Islet of Langerhans (tissue), 1 donor: Measurements from ENCODE around the gene MS4A1.
"Not testable (repeated sequence)": the region's sequence is repeated elsewhere in the genome, so short reads cannot be mapped to it uniquely, and the experiment has no call there.

ENCODE experiments used
- FAIRE-seq: peaks from one replicate; lab custom pipeline; 2011; peaks lifted over from hg19 to GRCh38; lab: Jason Lieb, UNC

Gene MS4A1

GRCh38 chr11:60455531-60456042 is at the start of gene MS4A1:
TSS of gene MS4A1 (plus strand) at chr11:60455847. CDS start at chr11:60462375, 6,528 bp downstream.
- FAIRE-seq: no peak

GRCh38 chr11:60420015-60420414 is 35.6 kb upstream of the MS4A1 start:
- FAIRE-seq: no peak

- no peak for FAIRE-seq
These were observed 33.0 kb upstream of the MS4A1 start for GRCh38 chr11:60422609-60423008.

GRCh38 chr11:60428517-60428916 is 27.1 kb upstream of the MS4A1 start:
- no peak for FAIRE-seq

- FAIRE-seq: no peak
These were observed 26.4 kb upstream of the MS4A1 start, which contains the start of gene MS4A5 for GRCh38 chr11:60429272-60429671. TSS of gene MS4A5 (plus strand) at chr11:60429572. CDS start at chr11:60429675, 103 bp downstream.

- FAIRE-seq: no peak
These were observed 24.4 kb upstream of the MS4A1 start for GRCh38 chr11:60431251-60431650.

GRCh38 chr11:60433401-60433800 is 22.2 kb upstream of the MS4A1 start:
- FAIRE-seq: no peak

- no peak for FAIRE-seq
These were observed 8.6 kb upstream of the MS4A1 start for GRCh38 chr11:60447070-60447469.

- FAIRE-seq: no peak
These were observed 7.8 kb upstream of the MS4A1 start for GRCh38 chr11:60447846-60448245.

GRCh38 chr11:60451185-60451584 is 4.5 kb upstream of the MS4A1 start:
- not testable (repeated sequence) for FAIRE-seq

- FAIRE-seq: no peak
These were observed 1.4 kb upstream of the MS4A1 start for GRCh38 chr11:60454212-60454611.

GRCh38 chr11:60457576-60457975 is 1.9 kb downstream of the MS4A1 start:
- no peak for FAIRE-seq

- no peak for FAIRE-seq
These were observed 3.7 kb downstream of the MS4A1 start for GRCh38 chr11:60459345-60459744.

GRCh38 chr11:60468829-60469228 is 13.2 kb downstream of the MS4A1 start:
- FAIRE-seq: no peak

- no peak for FAIRE-seq
These were observed 14.1 kb downstream of the MS4A1 start for GRCh38 chr11:60469723-60470122.

GRCh38 chr11:60477035-60477445 is 21.4 kb downstream of the MS4A1 start:
- FAIRE-seq: no peak

- FAIRE-seq: no peak
These were observed 26.7 kb downstream of the MS4A1 start for GRCh38 chr11:60482361-60482760.

- no peak for FAIRE-seq
These were observed 30.3 kb downstream of the MS4A1 start for GRCh38 chr11:60485987-60486386.

GRCh38 chr11:60492488-60493009 is 36.9 kb downstream of the MS4A1 start, which contains the start of gene MS4A12:
TSS of gene MS4A12 (plus strand) at chr11:60492778. CDS start at chr11:60497319, 4,541 bp downstream.
- no peak for FAIRE-seq

- no peak for FAIRE-seq
These were observed 37.8 kb downstream of the MS4A1 start for GRCh38 chr11:60493454-60493853.

- FAIRE-seq: no peak
These were observed 42.8 kb downstream of the MS4A1 start for GRCh38 chr11:60498399-60498798.

- FAIRE-seq: no peak
These were observed 43.2 kb downstream of the MS4A1 start for GRCh38 chr11:60498853-60499252.

- no peak for FAIRE-seq
These were observed 44.7 kb downstream of the MS4A1 start for GRCh38 chr11:60500276-60500910.

GRCh38 chr11:60502221-60502775 is 46.7 kb downstream of the MS4A1 start:
- FAIRE-seq: no peak
